Measurements from ENCODE around the gene MANBA. TPM values are rescaled to one million over a fixed set of nuclear protein-coding genes. Genes with fewer than 3 reads are reported as not detected.
"Not testable (repeated sequence)": the region's sequence is repeated elsewhere in the genome, so short reads cannot be mapped to it uniquely, and the experiment has no call there.

Gene MANBA
- total and polyA plus RNA-seq, 2 of the 13 experiments (the other 11 are each of a cell fraction or from before 2014, with no cell fraction given) = 11.7 to 33.3 TPM

GRCh38 chr4:102751941-102752340 lies 8.8 kb downstream of the MANBA start (continued):
- TF ChIP-seq BRD4 (CRISPR knock-in tag; IDR thresholded peaks at IDR 0.05) (no peak), PATZ1 (CRISPR knock-in tag; IDR thresholded peaks at IDR 0.05) (no peak), TARDBP (CRISPR knock-in tag; IDR thresholded peaks at IDR 0.05) (no peak), ARID4A (CRISPR knock-in tag; IDR thresholded peaks at IDR 0.05; ENCODE audit: borderline replicate concordance) (no peak), ZNF75D (CRISPR knock-in tag; IDR thresholded peaks at IDR 0.05; ENCODE audit: borderline replicate concordance) (no peak)

DNA sequence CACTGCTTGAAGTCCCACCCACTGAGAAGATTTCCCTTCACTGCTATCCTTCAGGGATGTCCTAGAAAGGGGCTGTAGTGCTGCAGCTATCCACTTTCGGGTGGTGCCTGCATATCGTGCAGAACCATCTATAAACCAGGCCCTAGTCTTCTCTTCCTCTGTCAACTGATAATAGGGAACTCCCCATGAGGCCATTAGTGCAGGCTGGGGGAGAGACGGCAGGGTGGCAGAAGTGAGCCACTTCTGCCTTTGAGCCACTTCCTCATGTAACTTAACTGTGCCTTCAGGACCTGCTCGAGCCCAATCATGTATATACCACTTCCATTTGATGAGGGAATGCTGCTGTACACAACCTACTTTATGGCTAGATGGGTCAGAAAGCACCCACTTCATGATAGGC lies 17.4 kb downstream of the MANBA start:
- H3K4me1 ChIP-seq (ENCODE audit: insufficient read depth, low read length); POLR2A ChIA-PET; FAIRE-seq; H3K9ac ChIP-seq (ENCODE audit: insufficient read depth, low read depth, low read length); ATAC-seq; DNase-seq (ENCODE audit: low spot score); H3K4me2 ChIP-seq (ENCODE audit: low read depth, low read length); CTCF ChIA-PET (ENCODE audit: low intra/inter-chr PET ratio, low total read pairs); H3K9me3 ChIP-seq (ENCODE audit: low read length); H3K36me3 ChIP-seq (replicated peaks in 1 of 2; ENCODE audit: control insufficient read depth in 1 of 2, insufficient read depth in 2 of 2, low read length in 2 of 2); H3K4me3 ChIP-seq (replicated peaks in 1 of 3; ENCODE audit: insufficient read depth in 1 of 3, low read depth in 2 of 3, low read length in 3 of 3); BruUV-seq (replicated peaks); H3K27ac ChIP-seq (ENCODE audit: extremely low read length, insufficient read depth, low read length); H2AFZ ChIP-seq (ENCODE audit: low read length); intact Hi-C loops (cut with micrococcal nuclease; ENCODE audit: unreplicated experiment); H4K20me1 ChIP-seq (ENCODE audit: insufficient read depth, low read length); H3K27me3 ChIP-seq (ENCODE audit: control insufficient read depth in 1 of 2, insufficient read depth in 2 of 2, low read length in 2 of 2); in situ Hi-C loops (cut with HindIII; ENCODE audit: extremely low pct_ligation_motif_present, low pct_unique_long_range_greater_than_20kb): not testable (repeated sequence)
- WGBS (ENCODE audit: low lambda C conversion rate) = 97% methylated on average over 4 of the region's 4 CpGs
- peaks cover 14% of the 10 kb centered on the region for H3K79me2 ChIP-seq (ENCODE audit: insufficient read depth, low read length)

- POLR2A ChIA-PET; ATAC-seq; H4K20me1 ChIP-seq (ENCODE audit: insufficient read depth, low read length); in situ Hi-C loops (cut with HindIII; ENCODE audit: extremely low pct_ligation_motif_present, low pct_unique_long_range_greater_than_20kb); H3K4me2 ChIP-seq (ENCODE audit: low read depth, low read length); CTCF ChIA-PET (ENCODE audit: low intra/inter-chr PET ratio, low total read pairs); DNase-seq (ENCODE audit: low spot score); H3K36me3 ChIP-seq (replicated peaks in 1 of 2; ENCODE audit: control insufficient read depth in 1 of 2, insufficient read depth in 2 of 2, low read length in 2 of 2); H3K27me3 ChIP-seq (ENCODE audit: control insufficient read depth in 1 of 2, insufficient read depth in 2 of 2, low read length in 2 of 2); H3K9me3 ChIP-seq (ENCODE audit: low read length); intact Hi-C loops (cut with micrococcal nuclease; ENCODE audit: unreplicated experiment); H3K4me3 ChIP-seq (replicated peaks in 1 of 3; ENCODE audit: insufficient read depth in 1 of 3, low read depth in 2 of 3, low read length in 3 of 3); H3K9ac ChIP-seq (ENCODE audit: insufficient read depth, low read depth, low read length); H2AFZ ChIP-seq (ENCODE audit: low read length); H3K27ac ChIP-seq (ENCODE audit: extremely low read length, insufficient read depth, low read length); BruUV-seq (replicated peaks); FAIRE-seq: not testable (repeated sequence)
- Histone ChIP-seq H3K79me2 (ENCODE audit: insufficient read depth, low read length) (peaks cover 28% of the 10 kb centered on the region), H3K4me1 (ENCODE audit: insufficient read depth, low read length) (peaks cover 38% of the 10 kb centered on the region)
- WGBS (ENCODE audit: low lambda C conversion rate) = 84% methylated on average over 2 of the region's 2 CpGs
Observed at GRCh38 chr4:102738802-102739201, 22.0 kb downstream of the MANBA start.
